HL-60 (cell line): Measurements from ENCODE around the gene GGPS1.
"Not testable (repeated sequence)": the region's sequence is repeated elsewhere in the genome, so short reads cannot be mapped to it uniquely, and the experiment has no call there.

Source experiments
- DNase-seq, 2 experiments: peaks; one replicate each; pipeline ENCODE4 v3.0.0-alpha.2; 2010 to 2020; ENCODE audit warnings: low read depth in 1 of 2, low spot score in 1 of 2
- H3K27ac ChIP-seq: fragments of 250-450 bp; sonication (Bioruptor Pico); replicated peaks from 2 replicates; pipeline ENCODE4 v1.5.1; 2020; ENCODE audit warnings: mild to moderate bottlenecking, moderate library complexity
- H3K27me3 ChIP-seq: fragments of 250-450 bp; sonication (Bioruptor Pico); 2 replicates; pipeline ENCODE4 v1.5.1; 2021; ENCODE audit warnings: mild to moderate bottlenecking, moderate library complexity; ENCODE audit not compliant: insufficient read depth, poor library complexity, severe bottlenecking
- H3K4me3 ChIP-seq: replicated peaks from 2 replicates; pipeline ENCODE4 v1.5.1; 2011; ENCODE audit warnings: mild to moderate bottlenecking, control low read depth, low read length; ENCODE audit not compliant: insufficient read depth
- CTCF ChIP-seq: IDR thresholded peaks from one replicate; pipeline ENCODE4 v1.5.1; 2011; ENCODE audit warnings: low read length, control low read depth, inconsistent platforms; ENCODE audit not compliant: insufficient read depth
- GABPA ChIP-seq: IDR thresholded peaks from 2 replicates; pipeline ENCODE4 v1.6.1; 2012; ENCODE audit warnings: low read depth
- POLR2AphosphoS5 ChIP-seq: IDR thresholded peaks from 2 replicates; pipeline ENCODE4 v1.6.1; 2012; ENCODE audit warnings: low read depth
- REST ChIP-seq: IDR thresholded peaks from 2 replicates; pipeline ENCODE4 v1.6.1; 2012; ENCODE audit warnings: low read depth; ENCODE audit not compliant: insufficient replicate concordance
- SPI1 ChIP-seq: IDR thresholded peaks from 2 replicates; pipeline ENCODE4 v1.6.1; 2012; ENCODE audit warnings: low read depth, mild to moderate bottlenecking, borderline replicate concordance

GGPS1 gene

GRCh38 chr1:235280467-235280866, 47.9 kb upstream of the GGPS1 start:
- no peak overlapping the region for H3K27ac ChIP-seq
- H3K27me3 ChIP-seq = no peaks in the 10 kb centered on the region
- DNase-seq = no peak
- TF ChIP-seq SPI1 (no peak), CTCF (no peak), POLR2AphosphoS5 (no peak), GABPA (no peak), REST (no peak)
- H3K4me3 ChIP-seq = no peak overlapping the region

GRCh38 chr1:235283636-235284035, 44.7 kb upstream of the GGPS1 start:
- not testable (repeated sequence) for H3K27ac ChIP-seq

GRCh38 chr1:235284231-235284769, 44.1 kb upstream of the GGPS1 start:
- no peak overlapping the region for H3K4me3 ChIP-seq
- TF ChIP-seq POLR2AphosphoS5 (no peak), REST (no peak), GABPA (no peak), SPI1 (no peak)
- H3K27me3 ChIP-seq = no peaks in the 10 kb centered on the region
- no peak for DNase-seq
- no peak overlapping the region for H3K27ac ChIP-seq

More at GRCh38 chr1:235283636-235284035, 44.7 kb upstream of the GGPS1 start:
- DNase-seq, H3K27me3 ChIP-seq, H3K4me3 ChIP-seq: not testable (repeated sequence)

- no peak overlapping the region for H3K27ac ChIP-seq
- H3K27me3 ChIP-seq = no peaks in the 10 kb centered on the region
- no peak overlapping the region for H3K4me3 ChIP-seq
- no peak for DNase-seq
- no peak for TF ChIP-seq CTCF
- no peak for TF ChIP-seq SPI1
- no peak for TF ChIP-seq REST
- no peak for TF ChIP-seq GABPA
- TF ChIP-seq POLR2AphosphoS5 = no peak
These were observed 41.7 kb upstream of the GGPS1 start for GRCh38 chr1:235286667-235287066.
